ENCODE measurements around the gene GMDS.

GMDS gene

GRCh38 chr6:2178125-2178524 is 67.3 kb downstream of the GMDS start:
- DNase-seq (ENCODE audit: low spot score), result no peak

- no peak for DNase-seq (ENCODE audit: low spot score)
Observed at GRCh38 chr6:2175825-2176224, 69.6 kb downstream of the GMDS start.

- DNase-seq (ENCODE audit: low spot score), result no peak
Observed at GRCh38 chr6:2173203-2173961, 72.0 kb downstream of the GMDS start.

GRCh38 chr6:2171728-2172127 is 73.7 kb downstream of the GMDS start:
- DNase-seq (ENCODE audit: low spot score), result no peak

GRCh38 chr6:2168480-2168879 is 76.9 kb downstream of the GMDS start:
- no peak for DNase-seq (ENCODE audit: low spot score)

- DNase-seq (ENCODE audit: low spot score), result no peak
Observed at GRCh38 chr6:2166717-2167116, 78.7 kb downstream of the GMDS start.

- DNase-seq (ENCODE audit: low spot score), result no peak
Observed at GRCh38 chr6:2165286-2165685, 80.1 kb downstream of the GMDS start.

GRCh38 chr6:2164481-2164880 is 80.9 kb downstream of the GMDS start:
- DNase-seq (ENCODE audit: low spot score), result no peak

GRCh38 chr6:2162079-2162445 is 83.3 kb downstream of the GMDS start:
- no peak for DNase-seq (ENCODE audit: low spot score)

GRCh38 chr6:2158596-2159271 is 86.7 kb downstream of the GMDS start:
- DNase-seq (ENCODE audit: low spot score), result peak; percentile 3

GRCh38 chr6:2157441-2158127 is 87.8 kb downstream of the GMDS start:
- DNase-seq (ENCODE audit: low spot score), result no peak

GRCh38 chr6:2155206-2155605 is 90.2 kb downstream of the GMDS start:
- DNase-seq (ENCODE audit: low spot score), result no peak

- no peak for DNase-seq (ENCODE audit: low spot score)
Observed at GRCh38 chr6:2149361-2150006, 95.9 kb downstream of the GMDS start.

GRCh38 chr6:2148748-2149147 is 96.7 kb downstream of the GMDS start:
- no peak for DNase-seq (ENCODE audit: low spot score)

- no peak for DNase-seq (ENCODE audit: low spot score)
Observed at GRCh38 chr6:2147766-2148448, 97.5 kb downstream of the GMDS start.

GRCh38 chr6:2147261-2147660 is 98.1 kb downstream of the GMDS start:
- no peak for DNase-seq (ENCODE audit: low spot score)

- no peak for DNase-seq (ENCODE audit: low spot score)
Observed at GRCh38 chr6:2144210-2144609, 101.2 kb downstream of the GMDS start.

- no peak for DNase-seq (ENCODE audit: low spot score)
Observed at GRCh38 chr6:2141644-2142290, 103.6 kb downstream of the GMDS start.

- DNase-seq (ENCODE audit: low spot score), result no peak
Observed at GRCh38 chr6:2140438-2141128, 104.8 kb downstream of the GMDS start.

- DNase-seq (ENCODE audit: low spot score), result no peak
Observed at GRCh38 chr6:2135401-2135800, 110.0 kb downstream of the GMDS start.

GRCh38 chr6:2134554-2134953 is 110.9 kb downstream of the GMDS start:
- DNase-seq (ENCODE audit: low spot score), result no peak
